HepG2 (cell line): ENCODE results near the gene RHBDD1. TPM values are rescaled to one million over a fixed set of nuclear protein-coding genes. Genes with fewer than 3 reads are reported as not detected.

Experiments used
- AGO1 ChIP-seq: fragments of 200-400 bp; formaldehyde crosslinking; IDR thresholded peaks from 2 replicates; pipeline ENCODE4 v1.6.1; 2017; ENCODE audit warnings: mild to moderate bottlenecking, low read depth, low read length, moderate library complexity; ENCODE audit not compliant: poor library complexity, severe bottlenecking
- HIVEP1 ChIP-seq: sonication (generic); formaldehyde crosslinking; IDR thresholded peaks from 2 replicates; pipeline ENCODE4 v1.4.0; 2020; ENCODE audit warnings: mild to moderate bottlenecking, missing genetic modification reagents
- MTA1 ChIP-seq: sonication (generic); formaldehyde crosslinking; IDR thresholded peaks from 2 replicates; pipeline ENCODE4 v1.4.0; 2020; ENCODE audit warnings: missing genetic modification reagents, mild to moderate bottlenecking, borderline replicate concordance
- MYPOP ChIP-seq: sonication (generic); formaldehyde crosslinking; IDR thresholded peaks from 2 replicates; pipeline ENCODE4 v1.8.1; 2023; ENCODE audit warnings: mild to moderate bottlenecking, moderate library complexity, missing genetic modification reagents
- PPARG ChIP-seq: conservative IDR thresholded peaks from 2 replicates; pipeline ENCODE4 v1.6.1; 2016; ENCODE audit warnings: missing biosample characterization, missing genetic modification reagents
- PRDM15 ChIP-seq: sonication (generic); formaldehyde crosslinking; IDR thresholded peaks from 2 replicates; pipeline ENCODE4 v1.4.0; 2020; ENCODE audit warnings: missing genetic modification reagents
- RBM22 ChIP-seq: fragments of 200-400 bp; formaldehyde crosslinking; optimal IDR thresholded peaks from 2 replicates; pipeline ENCODE3; 2017; ENCODE audit warnings: mild to moderate bottlenecking, low read length, moderate library complexity
- SMAD3 ChIP-seq: sonication (generic); formaldehyde crosslinking; IDR thresholded peaks from 2 replicates; pipeline ENCODE4 v1.4.0; 2020; ENCODE audit warnings: missing genetic modification reagents
- TCF7L2 ChIP-seq: IDR thresholded peaks from 2 replicates; pipeline ENCODE4 v1.6.1; 2011; ENCODE audit warnings: mild to moderate bottlenecking, low read depth, low read length, moderate library complexity
- THAP9 ChIP-seq: sonication (generic); formaldehyde crosslinking; IDR thresholded peaks from 2 replicates; pipeline ENCODE4; 2020; ENCODE audit warnings: missing genetic modification reagents, mild to moderate bottlenecking, borderline replicate concordance
- ZBTB42 ChIP-seq: sonication (generic); formaldehyde crosslinking; IDR thresholded peaks from 2 replicates; pipeline ENCODE4 v1.5.0; 2020; ENCODE audit warnings: mild to moderate bottlenecking, missing genetic modification reagents
- ZBTB46 ChIP-seq: sonication (generic); formaldehyde crosslinking; IDR thresholded peaks from 2 replicates; pipeline ENCODE4 v1.4.0; 2020; ENCODE audit warnings: mild to moderate bottlenecking, missing genetic modification reagents, borderline replicate concordance
- ZNF101 ChIP-seq: sonication (generic); formaldehyde crosslinking; IDR thresholded peaks from 2 replicates; pipeline ENCODE4 v1.4.0; 2020; ENCODE audit warnings: mild to moderate bottlenecking, low read depth, missing genetic modification reagents, borderline replicate concordance
- ZNF282 ChIP-seq: fragments of 450-650 bp; IDR thresholded peaks from 2 replicates; pipeline ENCODE4 v1.6.1; 2018; ENCODE audit not compliant: partially characterized antibody
- ZNF678 ChIP-seq: sonication (generic); formaldehyde crosslinking; IDR thresholded peaks from 2 replicates; pipeline ENCODE4 v1.4.0; 2020; ENCODE audit warnings: mild to moderate bottlenecking, missing genetic modification reagents
- ZNF790 ChIP-seq: sonication (generic); formaldehyde crosslinking; IDR thresholded peaks from 2 replicates; pipeline ENCODE4 v1.8.0; 2022; ENCODE audit warnings: missing genetic modification reagents, mild to moderate bottlenecking, borderline replicate concordance
- polyA plus RNA-seq, 8 experiments: library from polyadenylated mRNA; depleted of rRNA in 3 of 8; stranded (reverse) in 7 of 8; unstranded in 1 of 8; fragments of >200 nt; fragmentation: Illumina TruSeq in 4 of 8; extraction: Trizol in 4 of 8; gene quantifications; 2 replicates each; pipeline versions ENCODE4 v1.2.1 to v1.2.3, GENCODE V29; 2011 to 2016; ENCODE audit warnings: low read depth in 4 of 8, missing spikeins in 1 of 8, mixed read lengths in 1 of 8; ENCODE audit not compliant: insufficient read depth in 1 of 8
- total RNA-seq, 5 experiments: library from RNA; depleted of rRNA; stranded (reverse); fragments of >200 nt; fragmentation: Illumina TruSeq; extraction: Trizol; gene quantifications; 2 replicates each; pipeline ENCODE4 v1.2.3, GENCODE V29; 2016; ENCODE audit warnings: low read depth in 1 of 5
- TF ChIP-seq, protein P1 (sequence below): sonication (generic); formaldehyde crosslinking; IDR thresholded peaks from 2 replicates; pipeline ENCODE4 v1.4.0; 2020; ENCODE audit warnings: mild to moderate bottlenecking, low read depth, missing genetic modification reagents
- TF ChIP-seq, protein P2 (sequence below): sonication (generic); formaldehyde crosslinking; IDR thresholded peaks from 2 replicates; pipeline ENCODE4 v1.5.0; 2020; ENCODE audit warnings: missing genetic modification reagents

The RHBDD1 gene
- total and polyA plus RNA-seq, 2 of the 13 experiments (the other 11 are each of a cell fraction or from before 2014, with no cell fraction given), result 8.2 to 9.5 TPM

DNA sequence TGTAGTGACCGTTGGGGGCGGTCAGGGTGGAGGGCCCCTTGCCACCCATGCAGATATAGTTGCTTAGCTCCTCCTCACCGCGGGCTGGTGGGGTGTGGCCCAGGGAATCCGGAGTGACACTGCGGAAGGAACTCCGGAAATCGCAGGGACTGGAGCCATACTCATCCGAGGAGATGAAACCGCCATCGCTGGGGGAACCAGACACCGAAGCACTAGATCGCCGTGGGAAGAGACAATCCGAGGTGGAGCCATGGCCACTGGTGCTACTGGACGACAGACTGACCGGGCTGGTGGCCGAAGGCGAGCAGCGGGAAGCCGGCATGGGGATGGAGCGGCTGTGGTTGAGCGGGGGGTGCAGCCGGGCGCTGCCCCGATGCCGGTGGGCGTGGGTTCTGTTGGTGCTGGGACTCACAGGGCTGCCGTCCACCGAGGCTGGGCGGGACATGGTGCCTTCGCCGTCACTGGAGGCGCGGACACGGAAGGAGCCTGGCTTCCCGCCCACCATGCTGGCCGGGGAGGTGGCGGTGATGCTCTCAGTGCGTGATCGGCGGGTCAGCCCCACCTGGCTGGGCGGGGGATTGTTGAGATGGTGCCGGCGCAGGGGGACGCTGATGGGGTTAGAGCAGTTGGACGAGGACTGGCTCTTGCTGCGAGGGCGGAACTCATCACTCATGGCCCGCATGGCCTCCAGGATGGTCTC is 38.4 kb upstream of the RHBDD1 start (continued):
- TF ChIP-seq, protein P1, sequence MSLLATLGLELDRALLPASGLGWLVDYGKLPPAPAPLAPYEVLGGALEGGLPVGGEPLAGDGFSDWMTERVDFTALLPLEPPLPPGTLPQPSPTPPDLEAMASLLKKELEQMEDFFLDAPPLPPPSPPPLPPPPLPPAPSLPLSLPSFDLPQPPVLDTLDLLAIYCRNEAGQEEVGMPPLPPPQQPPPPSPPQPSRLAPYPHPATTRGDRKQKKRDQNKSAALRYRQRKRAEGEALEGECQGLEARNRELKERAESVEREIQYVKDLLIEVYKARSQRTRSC (CRISPR knock-in tag), result no peak
- TF ChIP-seq RBM22 (no peak), ZNF790 (CRISPR knock-in tag) (no peak), SMAD3 (CRISPR knock-in tag) (no peak), PPARG (CRISPR knock-in tag) (no peak), ZBTB42 (CRISPR knock-in tag) (no peak), ZNF101 (CRISPR knock-in tag) (no peak), THAP9 (CRISPR knock-in tag) (no peak), PRDM15 (CRISPR knock-in tag) (no peak), MYPOP (CRISPR knock-in tag) (no peak), AGO1 (no peak), ZBTB46 (CRISPR knock-in tag) (no peak), HIVEP1 (CRISPR knock-in tag) (0 out of 2 replicates have a peak, but pooled peaks have one; percentile 8), MTA1 (CRISPR knock-in tag) (0 out of 2 replicates have a peak, but pooled peaks have one; percentile 51), ZNF678 (no peak), TCF7L2 (no peak), ZNF282 (no peak)
- TF ChIP-seq, protein P2, sequence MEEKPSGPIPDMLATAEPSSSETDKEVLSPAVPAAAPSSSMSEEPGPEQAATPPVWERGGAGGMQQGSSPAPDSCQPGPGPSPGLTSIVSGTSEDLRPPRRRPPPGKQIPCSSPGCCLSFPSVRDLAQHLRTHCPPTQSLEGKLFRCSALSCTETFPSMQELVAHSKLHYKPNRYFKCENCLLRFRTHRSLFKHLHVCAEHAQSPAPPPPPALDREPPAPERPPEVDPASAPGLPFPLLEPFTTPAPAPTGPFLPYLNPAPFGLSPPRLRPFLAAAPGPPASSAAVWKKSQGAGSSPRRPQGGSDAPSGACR (CRISPR knock-in tag), result no peak
